HG03457 (cell line): Measurements from ENCODE around the gene TMEM208.

ENCODE experiments used
- ATAC-seq: cut with Tn5 transposase; IDR thresholded peaks from one replicate; pipeline ENCODE4 v1.9.1; 2021; ENCODE audit warnings: moderate number of reproducible peaks; ENCODE audit not compliant: unreplicated experiment

The TMEM208 gene

GRCh38 chr16:67191411-67191994 lies 35.4 kb upstream of the TMEM208 start:
- no peak for ATAC-seq

DNA sequence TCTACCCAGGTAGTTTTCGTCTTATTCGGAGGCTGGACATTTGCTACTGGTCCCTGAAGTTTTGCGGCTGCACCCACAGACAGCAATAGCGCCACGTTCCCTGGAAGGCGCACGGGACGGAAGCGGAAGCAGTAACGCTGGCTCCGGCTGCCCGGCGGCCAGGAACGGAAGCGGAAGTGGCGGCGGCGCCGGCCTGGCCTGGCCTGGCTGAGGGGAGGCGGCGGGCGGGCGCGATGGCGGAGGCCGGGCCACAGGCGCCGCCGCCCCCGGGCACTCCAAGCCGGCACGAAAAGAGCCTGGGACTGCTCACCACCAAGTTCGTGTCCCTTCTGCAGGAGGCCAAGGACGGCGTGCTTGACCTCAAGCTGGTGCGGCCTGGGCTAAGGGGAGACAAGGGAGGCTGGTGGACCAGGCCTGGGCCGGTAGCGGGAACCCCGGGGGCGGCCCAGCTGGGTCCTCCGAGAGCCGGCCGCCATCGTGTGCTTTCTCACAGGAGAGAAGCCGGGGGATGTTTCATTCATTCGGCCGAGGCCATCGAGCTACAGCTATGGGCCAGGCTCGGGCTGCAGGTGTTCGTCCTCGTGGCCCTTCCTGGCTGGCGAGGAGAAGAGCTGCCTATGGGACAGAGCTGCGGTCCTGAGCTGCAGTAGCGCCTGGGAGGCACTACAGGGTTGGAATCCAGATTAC lies 34.8 kb upstream of the TMEM208 start, which contains the start of gene E2F4:
Gene E2F4 (plus strand): TSS at position 161 of the 687 bp plus-strand sequence. CDS start 73 bp downstream, at position 234.
- ATAC-seq, result peak; percentile 72

GRCh38 chr16:67192781-67193361 lies 34.1 kb upstream of the TMEM208 start:
- no peak for ATAC-seq

- no peak for ATAC-seq
Observed at GRCh38 chr16:67193536-67193935, 33.4 kb upstream of the TMEM208 start.

DNA sequence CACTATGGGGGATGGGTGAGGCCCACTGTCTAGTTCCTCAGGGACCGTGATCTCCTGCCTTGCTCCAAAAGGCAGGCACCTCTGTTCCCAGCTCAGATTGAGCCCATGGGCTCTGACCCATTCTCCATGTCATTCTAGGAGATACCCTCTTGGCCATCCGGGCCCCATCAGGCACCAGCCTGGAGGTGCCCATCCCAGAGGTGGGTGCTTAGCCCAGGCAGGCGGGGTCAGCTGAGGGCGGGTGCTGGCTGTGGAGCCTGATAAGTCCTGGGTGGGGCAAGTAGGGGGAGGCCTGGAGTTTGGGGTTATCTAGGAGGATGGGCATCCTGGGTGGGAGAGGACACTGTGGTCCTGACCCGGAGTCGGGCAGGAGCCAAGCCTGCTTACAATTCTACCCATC lies 32.7 kb upstream of the TMEM208 start:
- ATAC-seq, result no peak

DNA sequence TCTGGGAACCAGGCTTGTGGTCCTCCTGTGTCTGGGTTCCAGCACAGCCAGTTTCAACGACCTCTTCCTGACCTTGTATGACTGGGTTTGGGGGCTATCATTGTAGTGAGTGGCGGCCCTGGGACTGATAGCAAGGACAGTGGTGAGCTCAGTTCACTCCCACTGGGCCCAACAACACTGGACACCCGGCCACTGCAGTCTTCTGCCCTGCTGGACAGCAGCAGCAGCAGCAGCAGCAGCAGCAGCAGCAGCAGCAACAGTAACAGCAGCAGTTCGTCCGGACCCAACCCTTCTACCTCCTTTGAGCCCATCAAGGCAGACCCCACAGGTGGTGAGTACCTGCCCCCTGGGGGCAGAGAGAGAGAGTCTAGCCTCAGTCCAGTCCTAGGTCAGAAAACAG lies 31.3 kb upstream of the TMEM208 start:
- no peak for ATAC-seq

DNA sequence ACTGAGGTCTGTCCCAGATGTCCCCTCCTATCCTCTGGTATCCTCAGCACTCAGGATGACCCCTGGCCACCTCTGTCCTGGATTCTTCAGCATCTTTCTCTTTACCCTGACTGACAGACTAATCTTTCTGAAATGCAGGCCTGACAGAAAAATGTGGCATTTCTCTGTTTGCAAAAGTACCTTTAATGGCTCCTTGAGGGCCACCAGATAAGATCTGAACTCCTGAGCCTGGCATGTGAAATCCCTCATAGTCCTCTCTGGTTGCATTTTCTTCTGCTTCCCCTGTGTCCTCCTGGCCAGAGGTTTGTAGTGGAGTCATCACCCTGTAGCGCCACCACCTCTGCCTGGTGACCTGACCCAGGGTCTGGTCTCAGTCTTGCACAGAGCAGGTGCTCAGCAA lies 30.0 kb upstream of the TMEM208 start:
- no peak for ATAC-seq

DNA sequence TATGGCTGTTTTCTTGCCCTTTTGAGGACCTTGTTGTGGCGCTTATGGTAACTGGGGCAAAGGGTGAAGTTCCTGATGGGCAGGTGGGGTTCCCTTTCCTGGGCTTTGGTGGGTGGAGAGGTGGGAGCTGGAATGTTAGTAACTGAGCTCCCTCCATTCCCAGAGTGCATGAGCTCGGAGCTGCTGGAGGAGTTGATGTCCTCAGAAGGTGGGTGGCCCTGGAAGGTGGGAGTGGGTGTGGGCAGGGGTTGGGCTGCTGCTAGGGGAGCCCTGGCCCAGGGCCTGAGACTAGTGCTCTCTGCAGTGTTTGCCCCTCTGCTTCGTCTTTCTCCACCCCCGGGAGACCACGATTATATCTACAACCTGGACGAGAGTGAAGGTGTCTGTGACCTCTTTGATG lies 29.2 kb upstream of the TMEM208 start:
- ATAC-seq, result no peak

- ATAC-seq, result no peak
Observed at GRCh38 chr16:67198238-67198734, 28.6 kb upstream of the TMEM208 start.

GRCh38 chr16:67199011-67199807 lies 27.7 kb upstream of the TMEM208 start, which contains the start of gene ELMO3:
ELMO3 (plus strand) TSS chr16:67199131; CDS start chr16:67199327, 196 bp downstream.
- no peak for ATAC-seq

DNA sequence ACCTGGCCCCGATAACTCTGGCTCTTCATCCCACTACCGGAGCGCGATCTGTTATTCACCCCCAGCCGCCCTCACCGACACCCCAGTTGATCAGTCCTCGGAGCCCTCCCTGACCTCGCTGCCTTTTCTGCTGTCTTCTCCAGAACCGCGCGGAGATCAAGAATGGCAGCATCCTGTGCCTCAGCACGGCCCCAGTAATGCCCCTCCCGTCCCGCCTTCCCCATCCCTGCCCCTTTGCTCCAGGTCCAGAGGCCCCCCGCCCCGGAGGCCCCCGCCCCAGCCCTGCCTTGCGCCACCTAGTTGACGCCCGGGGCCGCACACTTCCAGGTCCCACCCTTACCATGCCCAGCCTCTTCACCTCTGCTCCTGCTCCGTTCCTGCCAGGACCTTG lies 27.1 kb upstream of the TMEM208 start:
- no peak for ATAC-seq

DNA sequence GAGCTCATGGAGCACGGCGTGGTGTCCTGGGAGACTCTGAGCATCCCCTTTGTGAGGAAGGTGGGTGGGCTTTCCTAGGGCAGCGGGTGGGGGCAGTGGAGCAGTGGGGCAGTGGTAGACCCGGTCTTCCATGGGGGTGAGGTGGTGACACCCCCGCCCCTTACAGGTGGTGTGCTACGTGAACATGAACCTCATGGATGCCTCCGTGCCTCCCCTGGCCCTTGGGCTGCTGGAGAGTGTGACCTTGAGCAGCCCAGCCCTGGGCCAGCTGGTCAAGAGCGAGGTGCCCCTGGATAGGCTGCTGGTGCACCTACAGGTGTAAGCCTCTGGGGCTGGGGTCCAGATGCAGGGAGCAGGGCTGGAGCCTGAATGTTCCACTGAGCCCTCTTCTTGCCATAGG lies 26.4 kb upstream of the TMEM208 start:
- no peak for ATAC-seq

DNA sequence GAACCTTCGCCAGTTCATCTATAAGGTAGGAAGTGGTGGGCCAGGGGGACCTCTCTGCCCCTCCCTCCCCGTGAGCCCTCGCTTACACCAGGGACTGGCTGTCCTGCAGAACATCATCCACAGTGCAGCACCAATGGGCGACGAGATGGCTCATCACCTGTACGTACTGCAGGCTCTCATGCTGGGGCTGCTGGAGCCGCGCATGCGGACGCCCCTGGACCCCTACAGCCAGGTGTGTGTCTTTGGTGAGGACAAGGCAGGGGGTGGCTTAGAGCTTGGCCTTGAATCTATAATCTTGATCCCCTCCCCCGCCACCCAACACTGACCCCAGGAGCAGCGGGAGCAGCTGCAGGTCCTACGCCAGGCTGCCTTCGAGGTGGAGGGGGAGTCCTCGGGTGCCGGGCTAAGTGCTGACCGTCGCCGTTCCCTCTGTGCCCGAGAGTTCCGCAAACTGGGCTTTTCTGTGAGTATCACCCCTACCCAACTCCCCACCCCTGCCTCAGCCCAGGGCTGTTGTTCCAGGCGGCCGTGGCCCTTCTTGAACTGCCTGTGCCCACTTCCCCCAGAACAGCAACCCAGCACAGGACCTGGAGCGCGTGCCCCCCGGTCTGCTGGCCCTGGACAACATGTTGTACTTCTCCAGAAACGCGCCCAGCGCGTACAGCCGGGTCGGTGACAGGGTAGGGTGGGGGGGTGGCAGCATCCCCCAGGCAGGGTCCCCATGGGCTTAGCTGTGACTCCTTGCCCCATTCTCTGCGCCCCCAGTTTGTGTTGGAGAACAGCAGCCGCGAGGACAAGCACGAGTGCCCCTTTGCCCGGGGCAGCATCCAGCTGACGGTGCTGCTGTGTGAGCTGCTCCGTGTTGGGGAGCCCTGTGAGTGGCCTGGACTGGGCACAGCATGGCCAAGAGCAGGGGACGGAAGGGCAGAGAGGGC lies 25.3 kb upstream of the TMEM208 start:
- no peak for ATAC-seq

GRCh38 chr16:67202426-67202825 lies 24.5 kb upstream of the TMEM208 start:
- no peak for ATAC-seq

- no peak for ATAC-seq
Observed at GRCh38 chr16:67202956-67203493, 23.9 kb upstream of the TMEM208 start.

GRCh38 chr16:67204076-67204475 lies 22.9 kb upstream of the TMEM208 start:
- ATAC-seq, result no peak

DNA sequence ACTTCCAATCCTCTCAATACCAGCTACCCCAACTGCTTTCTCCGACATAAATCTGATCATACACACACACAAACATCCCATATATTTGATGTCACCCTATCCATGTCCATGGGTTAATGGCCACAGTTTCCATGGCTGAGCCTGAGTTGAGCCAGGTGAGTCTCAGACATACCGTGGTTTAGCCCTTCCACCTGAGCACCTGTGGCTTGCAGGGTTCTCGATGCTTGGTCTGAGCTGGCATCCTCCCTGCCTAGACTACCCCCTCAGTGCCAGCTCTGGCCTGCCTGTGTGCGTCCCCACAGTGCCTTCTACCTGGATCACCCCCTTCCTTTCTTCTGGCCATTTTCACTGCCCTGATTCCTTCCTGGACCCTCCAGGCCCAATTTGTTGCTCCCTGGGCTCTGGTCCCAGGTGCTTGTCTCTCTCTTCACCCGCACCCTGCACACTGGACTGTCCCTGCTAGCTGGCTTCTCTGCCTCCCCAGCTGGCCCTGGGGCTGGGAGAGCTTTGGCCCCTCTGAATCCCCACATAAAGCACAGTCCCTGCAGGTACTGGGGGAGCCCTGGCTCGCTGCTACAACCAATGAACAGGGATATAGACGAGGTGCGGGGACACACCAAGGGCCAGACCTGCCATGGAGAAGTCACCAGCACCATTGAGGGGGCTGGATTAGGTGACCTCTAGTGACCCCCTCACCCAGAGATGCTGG lies 20.6 kb upstream of the TMEM208 start:
- ATAC-seq, result no peak

DNA sequence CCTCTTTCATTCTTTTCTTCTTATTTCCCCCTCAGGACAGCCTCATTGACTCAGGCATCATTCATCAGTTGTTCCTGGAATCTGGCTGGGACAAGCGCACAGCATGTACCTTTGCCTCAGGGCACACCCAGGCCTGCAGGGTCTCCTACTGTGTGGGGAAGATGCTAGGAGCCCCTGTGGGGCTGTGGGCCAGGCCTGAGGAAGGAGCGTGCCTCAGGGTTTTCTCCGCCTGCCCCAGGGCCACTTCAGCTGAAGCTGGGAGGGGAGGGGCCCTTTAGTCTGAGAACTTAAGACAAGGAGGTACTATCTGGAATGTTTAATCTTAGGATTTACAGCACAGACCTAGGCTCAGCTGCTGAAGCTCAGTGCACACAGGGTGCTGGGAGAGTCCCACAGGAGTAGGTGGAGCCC lies 20.1 kb upstream of the TMEM208 start:
- no peak for ATAC-seq
